Measurements from ENCODE around the gene GCFC2. TPM values are rescaled to one million over a fixed set of nuclear protein-coding genes. Genes with fewer than 3 reads are reported as not detected.

Gene GCFC2
- total and polyA plus RNA-seq, 2 of the 13 experiments (the other 11 are each of a cell fraction or from before 2014, with no cell fraction given): 26.8 to 49.0 TPM

GRCh38 chr2:75640621-75641121 is 70.0 kb downstream of the GCFC2 start (continued):
- no peak for TF ChIP-seq PREB (CRISPR knock-in tag; IDR thresholded peaks at IDR 0.05)
- TF ChIP-seq MXI1 (IDR thresholded peaks at IDR 0.05; ENCODE audit: borderline replicate concordance, low read depth, low read length): peak; percentile 26; the same call in 1 of the 3 replicates
- no peak for TF ChIP-seq ZC3H13 (CRISPR knock-in tag; IDR thresholded peaks at IDR 0.05)
- TF ChIP-seq FOXA3 (CRISPR knock-in tag; IDR thresholded peaks at IDR 0.05): peak; percentile 13; the same call in 1 of the 2 replicates
- no peak for TF ChIP-seq ZNF563 (CRISPR knock-in tag; IDR thresholded peaks at IDR 0.05)
- no peak for TF ChIP-seq UBTF (CRISPR knock-in tag; IDR thresholded peaks at IDR 0.05)
- no peak for TF ChIP-seq ZNF230 (CRISPR knock-in tag; IDR thresholded peaks at IDR 0.05)
- no peak for TF ChIP-seq HNRNPLL (IDR thresholded peaks at IDR 0.05; ENCODE audit: low read depth, low read length, poor library complexity, severe bottlenecking)
- TF ChIP-seq RERE (CRISPR knock-in tag; IDR thresholded peaks at IDR 0.05; ENCODE audit: low read depth): no peak
- TF ChIP-seq ERF (CRISPR knock-in tag; IDR thresholded peaks at IDR 0.05): no peak
- TF ChIP-seq JARID2 (CRISPR knock-in tag; IDR thresholded peaks at IDR 0.05; ENCODE audit: insufficient replicate concordance): peak; percentile 56
- 0 out of 2 replicates have a peak, but pooled peaks have one; percentile 23 for TF ChIP-seq TFDP2 (CRISPR knock-in tag; IDR thresholded peaks at IDR 0.05)
- TF ChIP-seq ZSCAN25 (CRISPR knock-in tag; IDR thresholded peaks at IDR 0.05): no peak
- 0 out of 2 replicates have a peak, but pooled peaks have one; percentile 47 for TF ChIP-seq ZNF580 (CRISPR knock-in tag; IDR thresholded peaks at IDR 0.05; ENCODE audit: borderline replicate concordance, low read depth)
- TF ChIP-seq ZNF362 (CRISPR knock-in tag; IDR thresholded peaks at IDR 0.05; ENCODE audit: borderline replicate concordance): peak; percentile 62; the same call in 1 of the 2 replicates
- peak; percentile 51; the same call in 1 of the 2 replicates for TF ChIP-seq MYC (CRISPR knock-in tag; IDR thresholded peaks at IDR 0.05; ENCODE audit: borderline replicate concordance)
- TF ChIP-seq IRF2 (CRISPR knock-in tag; IDR thresholded peaks at IDR 0.05): 0 out of 2 replicates have a peak, but pooled peaks have one; percentile 23
- TF ChIP-seq ZNF564 (CRISPR knock-in tag; IDR thresholded peaks at IDR 0.05): no peak
